Endodermal cell (in vitro differentiated cells): ENCODE results near the gene CCDC78. TPM values are rescaled to one million over a fixed set of nuclear protein-coding genes. Genes with fewer than 3 reads are reported as not detected.
A peak's percentile ranks its signal among the peaks of the same experiment; 100 is the strongest.

Experiments used
- DNase-seq: peaks from one replicate; pipeline ENCODE4 v3.0.0-alpha.2; 2017
- H3K27ac ChIP-seq: 2 replicates; pipeline ENCODE4 v1.5.1; 2013; ENCODE audit warnings: mild to moderate bottlenecking, low read depth, low read length, moderate library complexity
- H3K27me3 ChIP-seq: 2 replicates; pipeline ENCODE4 v1.6.1; 2013; ENCODE audit warnings: mild to moderate bottlenecking, low read length, moderate library complexity; ENCODE audit not compliant: insufficient read depth, control insufficient read depth, poor library complexity, severe bottlenecking
- H3K36me3 ChIP-seq: 2 replicates; pipeline ENCODE4 v1.7.0; 2013; ENCODE audit warnings: mild to moderate bottlenecking, low read length, moderate library complexity; ENCODE audit not compliant: control insufficient read depth, insufficient read depth
- H3K4me1 ChIP-seq: one replicate; pipeline ENCODE4 v1.7.0; 2013; ENCODE audit warnings: low read length; ENCODE audit not compliant: control insufficient read depth, insufficient read depth
- H3K4me3 ChIP-seq: 2 replicates; pipeline ENCODE4 v1.5.1; 2013; ENCODE audit warnings: mild to moderate bottlenecking, low read length, moderate library complexity
- H3K9ac ChIP-seq: 2 replicates; pipeline ENCODE4 v1.6.1; 2013; ENCODE audit warnings: mild to moderate bottlenecking, low read length, moderate library complexity; ENCODE audit not compliant: poor library complexity, severe bottlenecking; ENCODE audit errors: extremely low read depth
- H3K9me3 ChIP-seq: 2 replicates; pipeline ENCODE4 v1.6.1; 2013; ENCODE audit warnings: mild to moderate bottlenecking, low read length, moderate library complexity; ENCODE audit not compliant: control insufficient read depth
- H3K27ac Mint-ChIP-seq: 2 replicates; pipeline ENCODE4 v1.8.0; 2020; ENCODE audit warnings: mixed read lengths
- H3K27me3 Mint-ChIP-seq: 2 replicates; pipeline ENCODE4 v1.8.0; 2021; ENCODE audit warnings: mild to moderate bottlenecking, mixed read lengths; ENCODE audit not compliant: insufficient read depth
- H3K36me3 Mint-ChIP-seq: 2 replicates; pipeline ENCODE4 v1.8.0; 2020; ENCODE audit warnings: low read depth, mixed read lengths
- H3K4me1 Mint-ChIP-seq: 2 replicates; pipeline ENCODE4 v1.8.0; 2020; ENCODE audit warnings: mixed read lengths
- H3K4me3 Mint-ChIP-seq: 2 replicates; pipeline ENCODE4 v1.8.0; 2020; ENCODE audit warnings: mild to moderate bottlenecking, moderate library complexity, mixed read lengths
- H3K9me3 Mint-ChIP-seq: 2 replicates; pipeline ENCODE4 v1.8.0; 2020; ENCODE audit warnings: mild to moderate bottlenecking, mixed read lengths
- CTCF ChIP-seq: fragments of 200-600 bp; sonication (generic); conservative IDR thresholded peaks from 2 replicates; pipeline ENCODE4 v1.5.0; 2021; ENCODE audit warnings: antibody characterized with exemption, mild to moderate bottlenecking
- WGBS, 2 experiments: methylation state at CpG; one replicate each; pipeline versions ENCODE4 v1.1.5 to v1.1.7; 2013; ENCODE audit warnings: missing lambda C conversion rate in 2 of 2, mixed read lengths in 1 of 2; ENCODE audit not compliant: insufficient coverage in 1 of 2, insufficient read length in 1 of 2; 5-methylcytosine and 5-hydroxymethylcytosine counted together
- total RNA-seq, 2 donors: library from RNA; stranded (reverse); fragmentation: NEBNext Ultra II Directional in 1 of 2; extraction: Animal tissue kit (Norgen Biotek cat#: 25700) in 1 of 2; gene quantifications; 2 replicates in 1 of 2; 3 replicates in 1 of 2; pipeline ENCODE4 v1.2.1, GENCODE V29; 2021

CCDC78 gene
- total RNA-seq, 2 donors from 2014 or later: 6.5 to 8.1 TPM

GRCh38 chr16:708019-708418 is 18.2 kb downstream of the CCDC78 start:
- Histone ChIP-seq H3K4me3 (no peak overlapping the region), H3K9ac (no peak overlapping the region), H3K27me3 (peaks cover 83% of the 10 kb centered on the region), H3K9me3 (no peaks in the 10 kb centered on the region), H3K27ac (no peak overlapping the region), H3K36me3 (no peaks in the 10 kb centered on the region), H3K4me1 (no peaks in the 10 kb centered on the region)
- Mint-ChIP-seq H3K4me1 (no peaks in the 10 kb centered on the region), H3K9me3 (no peaks in the 10 kb centered on the region), H3K27ac (no peak overlapping the region), H3K4me3 (no peak overlapping the region), H3K27me3 (peaks cover 79% of the 10 kb centered on the region), H3K36me3 (no peaks in the 10 kb centered on the region)
- WGBS, 2 experiments: 58 to 62% methylated on average over 2 to 3 of the region's 3 CpGs
- DNase-seq: no peak
- TF ChIP-seq CTCF: no peak

- H3K4me1 Mint-ChIP-seq: no peaks in the 10 kb centered on the region
- H3K27ac ChIP-seq: no peak overlapping the region
- H3K36me3 Mint-ChIP-seq: no peaks in the 10 kb centered on the region
- TF ChIP-seq CTCF: no peak
- H3K4me3 ChIP-seq: no peak overlapping the region
- peak overlapping the region; percentile 48 for H3K4me3 Mint-ChIP-seq
- H3K9me3 ChIP-seq: no peaks in the 10 kb centered on the region
- H3K36me3 ChIP-seq: no peaks in the 10 kb centered on the region
- H3K4me1 ChIP-seq: no peaks in the 10 kb centered on the region
- H3K9ac ChIP-seq: no peak overlapping the region
- H3K27ac Mint-ChIP-seq: no peak overlapping the region
- DNase-seq: no peak
- H3K27me3 Mint-ChIP-seq: peaks cover 82% of the 10 kb centered on the region
- H3K27me3 ChIP-seq: peaks cover 87% of the 10 kb centered on the region
- no peaks in the 10 kb centered on the region for H3K9me3 Mint-ChIP-seq
- 39 to 49% methylated on average over 12 to 14 of the region's 14 CpGs for WGBS, 2 experiments
Measured at GRCh38 chr16:707062-707538, 19.1 kb downstream of the CCDC78 start.

GRCh38 chr16:706189-707061 is 19.8 kb downstream of the CCDC78 start:
- H3K4me1 Mint-ChIP-seq: no peaks in the 10 kb centered on the region

More at GRCh38 chr16:706189-707061, 19.8 kb downstream of the CCDC78 start:
- 8 to 12% methylated on average over 20 to 49 of the region's 49 CpGs for WGBS, 2 experiments
- no peaks in the 10 kb centered on the region for H3K36me3 Mint-ChIP-seq
- H3K27ac Mint-ChIP-seq: no peak overlapping the region
- Histone ChIP-seq H3K9ac (no peak overlapping the region), H3K9me3 (no peaks in the 10 kb centered on the region), H3K36me3 (no peaks in the 10 kb centered on the region), H3K4me1 (no peaks in the 10 kb centered on the region), H3K27ac (no peak overlapping the region), H3K4me3 (no peak overlapping the region), H3K27me3 (peaks cover 92% of the 10 kb centered on the region)
- peak overlapping the region; percentile 48 for H3K4me3 Mint-ChIP-seq
- no peak for TF ChIP-seq CTCF
- H3K27me3 Mint-ChIP-seq: peaks cover 84% of the 10 kb centered on the region
- no peaks in the 10 kb centered on the region for H3K9me3 Mint-ChIP-seq
- peak; percentile 70 for DNase-seq
